K562 (cell line): ENCODE results near the gene FBP2. TPM values are rescaled to one million over a fixed set of nuclear protein-coding genes. Genes with fewer than 3 reads are reported as not detected.

Experiments used
- CEBPZ ChIP-seq: fragments of 150-350 bp; IDR thresholded peaks from 2 replicates; pipeline ENCODE4 v1.6.1; 2014; ENCODE audit warnings: low read depth, mild to moderate bottlenecking, low read length, borderline replicate concordance
- CHD2 ChIP-seq: IDR thresholded peaks from 2 replicates; pipeline ENCODE4 v1.6.1; 2011; ENCODE audit warnings: low read depth, low read length
- DPF2 ChIP-seq: fragments of 450-650 bp; IDR thresholded peaks from 2 replicates; pipeline ENCODE4 v1.6.1; 2016
- E2F8 ChIP-seq: fragments of 450-650 bp; IDR thresholded peaks from 2 replicates; pipeline ENCODE4 v1.7.1; 2018; ENCODE audit warnings: mild to moderate bottlenecking, low read depth; ENCODE audit not compliant: partially characterized antibody
- FOSL1 ChIP-seq: fragments of 200-800 bp; sonication (Bioruptor generic); conservative IDR thresholded peaks from 2 replicates; pipeline ENCODE4 v1.6.1; 2016; ENCODE audit warnings: missing genetic modification characterization, missing compliant biosample characterization
- FOXP1 ChIP-seq: sonication (generic); formaldehyde crosslinking; IDR thresholded peaks from 2 replicates; pipeline ENCODE4 v1.8.0; 2022; ENCODE audit warnings: mild to moderate bottlenecking, missing genetic modification reagents
- JUN ChIP-seq, 2 experiments: sonication (generic) in 1 of 2; formaldehyde crosslinking in 1 of 2; IDR thresholded peaks; 2 replicates each; pipeline versions ENCODE4 v1.6.1 to v1.8.0; 2012 to 2022; ENCODE audit warnings: borderline replicate concordance in 2 of 2, mild to moderate bottlenecking in 2 of 2, improper control_type of control experiment in 1 of 2, low read depth in 1 of 2, low read length in 1 of 2, missing genetic modification reagents in 1 of 2
- MTA3 ChIP-seq: fragments of 450-650 bp; formaldehyde crosslinking; IDR thresholded peaks from 2 replicates; pipeline ENCODE4 v1.6.1; 2017; ENCODE audit warnings: mild to moderate bottlenecking, borderline replicate concordance
- NCOA4 ChIP-seq: fragments of 450-650 bp; IDR thresholded peaks from 2 replicates; pipeline ENCODE4 v1.6.1; 2018; ENCODE audit warnings: mild to moderate bottlenecking; ENCODE audit not compliant: partially characterized antibody
- RNF2 ChIP-seq: sonication (generic); IDR thresholded peaks from 2 replicates; pipeline ENCODE4 v1.6.1; 2016
- SMC3 ChIP-seq: conservative IDR thresholded peaks from 2 replicates; pipeline ENCODE4 v1.6.1; 2011; ENCODE audit warnings: low read depth, low read length, improper control_type of control experiment; ENCODE audit not compliant: insufficient read depth
- SRSF9 ChIP-seq: fragments of 200-400 bp; formaldehyde crosslinking; IDR thresholded peaks from 2 replicates; pipeline ENCODE4 v1.6.1; 2017; ENCODE audit warnings: low read depth, low read length, borderline replicate concordance
- TBL1XR1 ChIP-seq, 2 experiments: IDR thresholded peaks; 2 replicates each; pipeline ENCODE4 v1.6.1; 2012; ENCODE audit warnings: improper control_type of control experiment in 2 of 2, low read length in 2 of 2, mild to moderate bottlenecking in 1 of 2
- ZBTB33 ChIP-seq: sonication (generic); formaldehyde crosslinking; IDR thresholded peaks from 2 replicates; pipeline ENCODE4 v1.8.1; 2023; ENCODE audit warnings: mild to moderate bottlenecking, missing genetic modification reagents
- ZNF639 ChIP-seq, 2 experiments: fragments of 200-800 bp in 1 of 2; sonication (Bioruptor generic) in 1 of 2; sonication (generic) in 1 of 2; formaldehyde crosslinking in 1 of 2; IDR thresholded peaks in 1 of 2; conservative IDR thresholded peaks in 1 of 2; 2 replicates each; pipeline versions ENCODE4 v1.5.0 to v1.6.1; 2016 to 2020; ENCODE audit warnings: missing compliant biosample characterization in 1 of 2, missing genetic modification characterization in 1 of 2, missing genetic modification reagents in 1 of 2
- ZNF699 ChIP-seq: fragments of 250-450 bp; sonication (Bioruptor Pico); IDR thresholded peaks from 2 replicates; pipeline ENCODE4 v1.8.0; 2021; ENCODE audit warnings: mild to moderate bottlenecking, moderate library complexity; ENCODE audit not compliant: insufficient replicate concordance
- polyA plus RNA-seq, 8 experiments: library from polyadenylated mRNA; depleted of rRNA in 4 of 8; stranded (reverse) in 5 of 8; unstranded in 3 of 8; fragments of >200 nt; fragmentation: Nextera tagmentation in 2 of 8; fragmentation: Illumina TruSeq in 1 of 8; extraction: Ambion mirVana in 2 of 8; extraction: Trizol in 1 of 8; gene quantifications; 2 replicates each; pipeline versions ENCODE4 v1.2.1 to v1.2.3, GENCODE V29; 2011 to 2014; ENCODE audit warnings: inconsistent platforms in 1 of 8, missing spikeins in 1 of 8
- total RNA-seq, 7 experiments: library from RNA; depleted of rRNA in 6 of 7; stranded (reverse); fragments of >200 nt in 6 of 7; fragmentation: Illumina TruSeq in 2 of 7; extraction: Trizol in 2 of 7; gene quantifications; 2 replicates each; pipeline versions ENCODE4 v1.2.1 to v1.2.3, GENCODE V29; 2011 to 2021; ENCODE audit warnings: low replicate concordance in 1 of 7

FBP2 gene
- total and polyA plus RNA-seq, 9 of the 15 experiments (the other 6 are each of a cell fraction or from before 2014, with no cell fraction given), result 0.06 TPM; not detected in 7

- TF ChIP-seq JUN (IDR thresholded peaks at IDR 0.05; ENCODE audit: borderline replicate concordance, low read depth, low read length) (no peak), JUN (CRISPR knock-in tag; IDR thresholded peaks at IDR 0.05; ENCODE audit: borderline replicate concordance) (0 out of 2 replicates have a peak, but pooled peaks have one; percentile 15), CHD2 (no peak), CEBPZ (no peak), ZNF699 (CRISPR knock-in tag) (no peak), SRSF9 (no peak), FOXP1 (CRISPR knock-in tag) (no peak), TBL1XR1 (IDR thresholded peaks at IDR 0.05; ENCODE audit: low read length in 2 of 2) (no peak), ZBTB33 (CRISPR knock-in tag) (peak; percentile 68; the same call in 1 of the 2 replicates), RNF2 (0 out of 2 replicates have a peak, but pooled peaks have one; percentile 19), DPF2 (no peak), NCOA4 (no peak), ZNF639 (CRISPR knock-in tag; conservative IDR thresholded peaks at IDR 0.05 in 1 of 2, IDR thresholded peaks at IDR 0.05 in 1 of 2) (no peak), E2F8 (no peak), FOSL1 (tag) (no peak), MTA3 (peak; percentile 54; the same call in 1 of the 2 replicates), SMC3 (peak; percentile 37; the same call in 1 of the 2 replicates)
Measured at GRCh38 chr9:94554439-94555331, 38.9 kb downstream of the FBP2 start, which contains the start of gene PCAT7 (continued).
